Limb (tissue), 2 donors: Measurements from ENCODE around the gene BCAP31.
A peak's percentile ranks its signal among the peaks of the same experiment; 100 is the strongest.

ENCODE experiments used
- DNase-seq, 2 donors: peaks; one replicate each; pipeline ENCODE4 v3.0.0-alpha.2; 2016; ENCODE audit errors: extremely low spot score in 2 of 2

Gene BCAP31

GRCh38 chrX:153724252-153725038 is at the start of gene BCAP31, which contains the start of gene ABCD1:
Gene BCAP31, minus strand, starts transcription at chrX:153724387. Its CDS starts 1,143 bp downstream, at chrX:153723244.
Gene ABCD1, plus strand, starts transcription at chrX:153724856. Its CDS starts 411 bp downstream, at chrX:153725267.
- DNase-seq = peak; percentile 74 to 93

- no peak for DNase-seq
Measured at GRCh38 chrX:153773218-153773611, 49.0 kb upstream of the BCAP31 start.

GRCh38 chrX:153772316-153773217 is 48.4 kb upstream of the BCAP31 start:
- DNase-seq = no peak

GRCh38 chrX:153771415-153772315 is 47.5 kb upstream of the BCAP31 start:
- no peak for DNase-seq

- no peak for DNase-seq
Measured at GRCh38 chrX:153770601-153771414, 46.6 kb upstream of the BCAP31 start.

GRCh38 chrX:153769865-153770600 is 45.8 kb upstream of the BCAP31 start:
- no peak for DNase-seq

GRCh38 chrX:153769158-153769864 is 45.1 kb upstream of the BCAP31 start:
- no peak for DNase-seq

- no peak for DNase-seq
Measured at GRCh38 chrX:153768311-153769157, 44.3 kb upstream of the BCAP31 start.

GRCh38 chrX:153767674-153768055 is 43.5 kb upstream of the BCAP31 start:
- DNase-seq = no peak

- DNase-seq = no peak
Measured at GRCh38 chrX:153766871-153767673, 42.9 kb upstream of the BCAP31 start.

GRCh38 chrX:153766098-153766817 is 42.1 kb upstream of the BCAP31 start:
- DNase-seq = peak in 1 of 2 donors; percentile 5

GRCh38 chrX:153765138-153766079 is 41.2 kb upstream of the BCAP31 start:
- no peak for DNase-seq

- no peak for DNase-seq
Measured at GRCh38 chrX:153764786-153765137, 40.6 kb upstream of the BCAP31 start.

- peak; percentile 44 to 74 for DNase-seq
Measured at GRCh38 chrX:153763989-153764755, 40.0 kb upstream of the BCAP31 start, which contains the start of gene PLXNB3. Gene PLXNB3, plus strand, starts transcription at chrX:153764249. Its CDS starts 1,287 bp downstream, at chrX:153765536.
